ENCODE data around the gene GCNA.
A peak's percentile ranks its signal among the peaks of the same experiment; 100 is the strongest.

The GCNA gene

DNA sequence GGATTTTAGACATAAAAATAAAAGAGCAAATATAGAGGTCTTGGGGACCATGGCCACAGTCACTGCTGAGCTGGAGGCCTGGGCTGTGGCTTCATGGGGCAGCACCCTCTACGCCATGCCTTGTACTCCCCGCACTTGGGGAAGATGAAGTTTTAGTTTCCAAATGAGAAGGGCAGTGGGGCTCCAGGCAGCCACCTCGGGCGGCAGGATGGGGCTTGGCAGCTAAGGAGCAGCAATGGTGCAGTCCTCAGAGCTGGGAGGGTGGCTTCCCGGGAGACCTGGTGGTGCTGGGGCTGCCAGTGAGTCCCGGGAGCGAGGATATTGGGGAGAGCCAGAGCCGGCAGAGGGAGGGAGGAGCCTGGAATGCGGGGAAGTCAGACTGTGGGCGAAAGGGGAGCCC lies 37.7 kb downstream of the GCNA start:
- H3K9me3 ChIP-seq (ENCODE audit: control insufficient read depth, insufficient read depth, low read length), result no peaks in the 10 kb centered on the region
- H3K36me3 ChIP-seq (ENCODE audit: control insufficient read depth, insufficient read depth, low read length), result no peaks in the 10 kb centered on the region
- H3K4me1 ChIP-seq (ENCODE audit: control insufficient read depth, insufficient read depth, low read length), result no peaks in the 10 kb centered on the region
- no peak overlapping the region for H3K4me3 ChIP-seq (ENCODE audit: low read length)
- H3K27ac ChIP-seq (ENCODE audit: low read length), result no peak overlapping the region
- no peak for DNase-seq (ENCODE audit: low read depth, low spot score)
- WGBS (ENCODE audit: insufficient coverage, insufficient read length), result no CpG with 5 or more reads among the region's 10 CpGs
- H3K27me3 ChIP-seq (ENCODE audit: control insufficient read depth, insufficient read depth, low read length), result no peaks in the 10 kb centered on the region

DNA sequence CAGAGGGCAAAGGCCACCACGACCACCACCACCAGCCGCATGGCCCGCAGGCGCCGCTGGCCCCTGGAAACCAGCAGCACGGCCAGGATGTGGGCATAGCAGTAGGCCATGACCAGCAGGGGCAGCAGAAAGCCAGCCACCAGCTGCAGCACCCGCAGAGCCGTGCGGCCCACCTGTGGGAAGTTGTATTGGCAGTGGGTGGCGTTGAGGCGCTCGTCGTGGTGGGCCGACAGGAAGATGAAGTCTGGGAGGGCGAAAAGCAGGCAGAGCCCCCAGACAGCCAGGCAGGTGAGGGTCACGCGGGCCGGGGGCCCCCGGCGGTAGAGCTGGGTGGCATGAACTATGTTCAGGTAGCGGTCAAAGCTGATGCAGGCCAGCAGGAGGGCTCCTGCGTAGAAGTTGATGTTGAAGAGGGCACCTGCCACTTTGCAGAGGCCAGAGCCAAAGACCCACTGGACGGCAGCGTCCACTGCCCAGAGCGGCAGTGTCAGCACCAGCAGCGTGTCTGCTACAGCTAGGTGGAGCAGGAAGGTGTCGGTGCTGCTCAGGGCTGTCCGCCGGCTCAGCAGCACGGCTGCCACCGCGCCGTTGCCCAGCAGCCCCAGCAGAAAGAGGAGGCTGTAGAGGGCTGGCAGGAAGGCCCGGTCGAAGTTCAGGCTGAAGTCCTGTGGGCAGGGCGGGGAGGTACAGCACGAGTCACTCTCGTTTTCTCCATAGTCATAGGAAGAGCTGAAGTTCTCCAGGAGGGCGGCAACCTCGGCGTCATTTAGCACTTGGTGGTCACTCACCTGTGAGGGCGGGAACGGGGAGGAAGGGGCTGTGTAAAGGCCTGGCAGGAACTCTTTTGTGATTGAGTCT lies 38.7 kb downstream of the GCNA start:
- Histone ChIP-seq H3K4me3 (ENCODE audit: low read length) (no peak overlapping the region), H3K27ac (ENCODE audit: low read length) (no peak overlapping the region), H3K9me3 (ENCODE audit: control insufficient read depth, insufficient read depth, low read length) (no peaks in the 10 kb centered on the region), H3K4me1 (ENCODE audit: control insufficient read depth, insufficient read depth, low read length) (no peaks in the 10 kb centered on the region), H3K36me3 (ENCODE audit: control insufficient read depth, insufficient read depth, low read length) (no peaks in the 10 kb centered on the region), H3K27me3 (ENCODE audit: control insufficient read depth, insufficient read depth, low read length) (no peaks in the 10 kb centered on the region)
- no peak for DNase-seq (ENCODE audit: low read depth, low spot score)
- WGBS (ENCODE audit: insufficient coverage, insufficient read length), result no CpG with 5 or more reads among the region's 43 CpGs

DNA sequence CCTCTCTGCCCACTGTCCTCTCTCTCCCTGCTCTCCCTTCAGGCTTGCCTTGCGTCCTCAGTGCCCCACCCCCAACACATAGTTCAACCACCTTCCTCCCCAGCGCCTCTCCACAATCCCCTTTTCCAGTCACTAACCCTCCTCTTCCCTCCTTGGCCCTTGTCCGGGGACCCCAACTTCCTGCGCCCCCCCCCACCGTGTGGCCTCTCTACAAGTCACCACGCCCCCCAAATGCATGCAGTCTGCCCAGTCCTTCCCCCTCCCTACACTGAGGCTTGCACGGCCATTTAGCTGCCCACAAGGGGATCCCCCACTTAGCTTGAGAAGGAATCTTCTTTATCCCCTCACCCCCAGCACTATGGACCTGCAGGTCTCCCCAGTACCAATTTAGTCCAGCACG lies 39.5 kb downstream of the GCNA start:
- H3K27ac ChIP-seq (ENCODE audit: low read length), result no peak overlapping the region
- WGBS (ENCODE audit: insufficient coverage, insufficient read length), result no CpG with 5 or more reads among the region's 8 CpGs
- H3K9me3 ChIP-seq (ENCODE audit: control insufficient read depth, insufficient read depth, low read length), result no peaks in the 10 kb centered on the region
- no peaks in the 10 kb centered on the region for H3K4me1 ChIP-seq (ENCODE audit: control insufficient read depth, insufficient read depth, low read length)
- H3K27me3 ChIP-seq (ENCODE audit: control insufficient read depth, insufficient read depth, low read length), result no peaks in the 10 kb centered on the region
- H3K4me3 ChIP-seq (ENCODE audit: low read length), result no peak overlapping the region
- no peak for DNase-seq (ENCODE audit: low read depth, low spot score)
- no peaks in the 10 kb centered on the region for H3K36me3 ChIP-seq (ENCODE audit: control insufficient read depth, insufficient read depth, low read length)

DNA sequence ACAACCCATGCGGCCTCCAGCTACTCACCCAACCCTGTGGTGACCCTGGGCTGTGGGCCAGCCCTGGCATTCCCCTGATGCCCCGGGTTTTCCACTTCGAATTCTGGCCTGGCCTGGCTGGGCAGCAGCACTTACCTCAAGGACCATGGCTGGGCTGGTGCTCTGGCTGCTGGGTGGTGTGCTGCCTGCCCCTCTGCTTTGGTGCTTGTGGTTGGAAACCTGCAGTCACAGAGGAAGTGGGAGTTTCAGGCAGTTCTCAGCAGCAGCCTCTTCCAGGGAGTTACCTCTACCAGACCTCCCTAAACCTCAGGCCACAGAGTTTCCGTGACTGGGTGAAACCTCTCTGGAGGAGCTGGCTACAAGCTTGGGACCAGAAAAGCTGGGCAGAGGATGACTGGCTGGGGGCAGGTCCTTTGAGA lies 40.1 kb downstream of the GCNA start, which contains the start of gene CXCR3:
TSS of gene CXCR3 (minus strand) at position 209 of the 419 bp plus-strand sequence. CDS start at position 147, 62 bp downstream.
- no peak within 1 kb of the TSS for H3K27ac ChIP-seq (ENCODE audit: low read length)

DNA sequence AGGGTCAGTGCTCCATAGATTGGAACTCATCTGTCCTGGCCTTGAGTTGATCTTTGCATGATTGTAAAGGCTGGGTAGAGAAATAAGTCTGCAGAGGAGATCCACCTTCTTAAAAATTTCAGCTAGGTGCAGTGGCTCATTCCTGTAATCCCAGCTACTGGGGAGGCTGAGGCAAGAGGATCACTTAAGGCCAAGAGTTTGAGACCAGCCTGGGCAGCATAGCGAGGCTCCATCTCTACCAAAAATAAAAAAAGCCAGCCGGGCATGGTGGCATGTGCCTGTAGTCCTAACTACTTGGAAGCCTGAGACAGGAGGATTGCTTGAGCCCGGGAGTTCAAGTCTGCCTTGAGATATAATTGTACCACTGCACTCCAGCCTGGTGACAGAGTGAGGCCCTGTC lies 40.5 kb downstream of the GCNA start:
- no peaks in the 10 kb centered on the region for H3K9me3 ChIP-seq (ENCODE audit: control insufficient read depth, insufficient read depth, low read length)
- no peak overlapping the region for H3K4me3 ChIP-seq (ENCODE audit: low read length)
- H3K27ac ChIP-seq (ENCODE audit: low read length), result no peak overlapping the region
- no CpG with 5 or more reads among the region's 3 CpGs for WGBS (ENCODE audit: insufficient coverage, insufficient read length)
- H3K27me3 ChIP-seq (ENCODE audit: control insufficient read depth, insufficient read depth, low read length), result no peaks in the 10 kb centered on the region
- no peaks in the 10 kb centered on the region for H3K36me3 ChIP-seq (ENCODE audit: control insufficient read depth, insufficient read depth, low read length)
- DNase-seq (ENCODE audit: low read depth, low spot score), result no peak
- H3K4me1 ChIP-seq (ENCODE audit: control insufficient read depth, insufficient read depth, low read length), result no peaks in the 10 kb centered on the region

More for the DNA sequence above, 40.1 kb downstream of the GCNA start, which contains the start of gene CXCR3:
- Histone ChIP-seq H3K27me3 (ENCODE audit: control insufficient read depth, insufficient read depth, low read length) (no peaks in the 10 kb centered on the region), H3K4me1 (ENCODE audit: control insufficient read depth, insufficient read depth, low read length) (no peaks in the 10 kb centered on the region), H3K4me3 (ENCODE audit: low read length) (no peak within 1 kb of the TSS), H3K36me3 (ENCODE audit: control insufficient read depth, insufficient read depth, low read length) (no peaks in the 10 kb centered on the region), H3K9me3 (ENCODE audit: control insufficient read depth, insufficient read depth, low read length) (no peaks in the 10 kb centered on the region)
- no peak for DNase-seq (ENCODE audit: low read depth, low spot score)
- WGBS (ENCODE audit: insufficient coverage, insufficient read length), result no CpG with 5 or more reads among the region's 4 CpGs

DNA sequence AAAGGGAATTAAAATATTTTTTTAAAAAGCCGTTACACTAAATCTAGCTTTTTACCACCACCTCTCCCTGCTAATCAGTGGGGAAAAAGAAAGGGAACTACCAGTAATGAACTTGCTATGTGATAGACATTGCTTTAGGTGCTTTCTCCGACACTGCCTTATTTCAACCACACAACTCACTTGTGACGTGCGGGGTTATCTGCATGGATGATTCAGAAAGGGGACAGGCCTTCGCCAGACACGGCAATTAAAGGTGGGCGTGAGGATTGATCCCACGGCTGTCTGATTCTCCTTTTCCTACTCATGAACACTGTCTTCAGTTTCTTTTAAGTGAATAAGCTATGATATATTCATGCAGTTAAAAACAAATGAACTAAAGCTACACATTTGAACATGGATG lies 41.0 kb downstream of the GCNA start:
- Histone ChIP-seq H3K4me1 (ENCODE audit: control insufficient read depth, insufficient read depth, low read length) (no peaks in the 10 kb centered on the region), H3K9me3 (ENCODE audit: control insufficient read depth, insufficient read depth, low read length) (no peaks in the 10 kb centered on the region), H3K27me3 (ENCODE audit: control insufficient read depth, insufficient read depth, low read length) (no peaks in the 10 kb centered on the region), H3K27ac (ENCODE audit: low read length) (no peak overlapping the region), H3K36me3 (ENCODE audit: control insufficient read depth, insufficient read depth, low read length) (no peaks in the 10 kb centered on the region), H3K4me3 (ENCODE audit: low read length) (no peak overlapping the region)
- DNase-seq (ENCODE audit: low read depth, low spot score), result no peak
- no CpG with 5 or more reads among the region's 8 CpGs for WGBS (ENCODE audit: insufficient coverage, insufficient read length)

DNA sequence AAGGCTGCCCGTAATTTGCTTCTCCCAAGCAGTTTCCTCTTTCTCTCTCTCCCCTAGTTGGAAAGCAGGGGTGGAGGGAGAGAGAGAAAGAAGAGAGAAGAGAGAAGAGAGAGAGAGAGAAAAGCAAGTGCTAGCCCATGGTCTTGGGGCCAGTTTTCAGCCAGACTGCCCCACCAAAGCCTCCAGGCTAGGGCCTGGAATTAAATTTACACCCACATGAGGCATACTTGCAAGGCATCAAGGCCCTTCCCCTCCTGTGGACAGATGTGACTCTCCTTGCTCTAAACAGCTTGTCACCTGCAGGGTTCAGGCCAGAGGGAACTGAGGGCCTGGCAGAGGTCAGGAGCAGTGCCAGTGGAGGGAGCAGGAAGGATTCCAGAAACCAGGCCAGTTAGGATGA lies 41.7 kb downstream of the GCNA start:
- H3K4me3 ChIP-seq (ENCODE audit: low read length), result no peak overlapping the region

DNA sequence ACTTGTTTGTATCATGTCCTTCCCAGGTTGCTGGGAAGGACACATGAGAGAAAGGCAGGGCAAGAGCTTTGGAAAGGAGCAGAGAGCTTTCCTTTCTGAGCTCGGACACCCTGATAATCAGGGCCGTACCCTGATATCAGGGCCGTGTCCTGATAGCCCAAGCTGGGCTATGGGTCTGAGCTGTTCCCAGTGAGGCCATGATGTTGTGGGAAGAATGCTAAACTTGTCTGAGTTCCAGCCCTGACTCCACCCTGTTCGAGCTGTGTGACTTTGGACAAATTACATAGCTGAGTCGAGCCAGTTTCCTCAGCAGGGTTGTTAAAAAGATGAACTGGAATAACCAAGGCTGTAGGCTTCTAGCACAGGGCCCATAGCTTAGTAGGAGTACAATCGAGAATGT lies 43.4 kb downstream of the GCNA start:
- H3K4me3 ChIP-seq (ENCODE audit: low read length), result no peak overlapping the region
- no peaks in the 10 kb centered on the region for H3K9me3 ChIP-seq (ENCODE audit: control insufficient read depth, insufficient read depth, low read length)
- H3K4me1 ChIP-seq (ENCODE audit: control insufficient read depth, insufficient read depth, low read length), result no peaks in the 10 kb centered on the region
- DNase-seq (ENCODE audit: low read depth, low spot score), result no peak
- H3K36me3 ChIP-seq (ENCODE audit: control insufficient read depth, insufficient read depth, low read length), result no peaks in the 10 kb centered on the region
- no peaks in the 10 kb centered on the region for H3K27me3 ChIP-seq (ENCODE audit: control insufficient read depth, insufficient read depth, low read length)
- no CpG with 5 or more reads among the region's 6 CpGs for WGBS (ENCODE audit: insufficient coverage, insufficient read length)
- no peak overlapping the region for H3K27ac ChIP-seq (ENCODE audit: low read length)

More for the DNA sequence above, 41.7 kb downstream of the GCNA start:
- DNase-seq (ENCODE audit: low read depth, low spot score), result no peak
- WGBS (ENCODE audit: insufficient coverage, insufficient read length), result no CpG with 5 or more reads among the region's 1 CpG
- Histone ChIP-seq H3K36me3 (ENCODE audit: control insufficient read depth, insufficient read depth, low read length) (no peaks in the 10 kb centered on the region), H3K27me3 (ENCODE audit: control insufficient read depth, insufficient read depth, low read length) (no peaks in the 10 kb centered on the region), H3K9me3 (ENCODE audit: control insufficient read depth, insufficient read depth, low read length) (no peaks in the 10 kb centered on the region), H3K4me1 (ENCODE audit: control insufficient read depth, insufficient read depth, low read length) (no peaks in the 10 kb centered on the region), H3K27ac (ENCODE audit: low read length) (no peak overlapping the region)

DNA sequence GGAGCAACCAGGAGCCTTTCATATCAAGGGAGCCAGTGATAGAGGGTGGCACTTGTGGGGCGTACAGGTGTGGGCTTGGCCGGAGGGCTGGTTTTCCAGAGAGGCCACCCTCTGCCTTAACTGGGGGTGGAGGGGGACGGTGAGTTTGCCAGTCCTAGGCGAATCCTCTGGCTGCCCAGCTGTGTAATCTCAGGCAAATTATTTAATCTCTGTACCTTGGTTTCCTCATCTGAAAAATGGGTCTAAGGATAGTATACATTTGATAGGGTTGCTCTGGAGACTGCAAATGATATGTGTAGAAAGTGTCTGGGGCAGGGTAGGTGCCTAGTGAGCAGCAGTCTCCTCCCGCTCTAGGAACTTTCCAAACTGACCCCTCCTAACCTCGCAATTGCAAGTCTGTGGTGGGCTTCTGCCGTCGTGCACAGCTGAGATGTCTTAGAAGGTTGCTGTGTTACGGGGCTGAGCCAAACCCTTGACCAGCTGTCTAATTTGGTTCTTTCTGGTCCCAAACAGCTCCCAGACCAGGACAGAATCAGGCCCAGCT lies 43.9 kb downstream of the GCNA start:
- no peaks in the 10 kb centered on the region for H3K36me3 ChIP-seq (ENCODE audit: control insufficient read depth, insufficient read depth, low read length)
- H3K4me1 ChIP-seq (ENCODE audit: control insufficient read depth, insufficient read depth, low read length), result no peaks in the 10 kb centered on the region
- DNase-seq (ENCODE audit: low read depth, low spot score), result no peak
- no peaks in the 10 kb centered on the region for H3K9me3 ChIP-seq (ENCODE audit: control insufficient read depth, insufficient read depth, low read length)
- no peaks in the 10 kb centered on the region for H3K27me3 ChIP-seq (ENCODE audit: control insufficient read depth, insufficient read depth, low read length)
- no CpG with 5 or more reads among the region's 9 CpGs for WGBS (ENCODE audit: insufficient coverage, insufficient read length)
- H3K27ac ChIP-seq (ENCODE audit: low read length), result no peak overlapping the region
- H3K4me3 ChIP-seq (ENCODE audit: low read length), result no peak overlapping the region

DNA sequence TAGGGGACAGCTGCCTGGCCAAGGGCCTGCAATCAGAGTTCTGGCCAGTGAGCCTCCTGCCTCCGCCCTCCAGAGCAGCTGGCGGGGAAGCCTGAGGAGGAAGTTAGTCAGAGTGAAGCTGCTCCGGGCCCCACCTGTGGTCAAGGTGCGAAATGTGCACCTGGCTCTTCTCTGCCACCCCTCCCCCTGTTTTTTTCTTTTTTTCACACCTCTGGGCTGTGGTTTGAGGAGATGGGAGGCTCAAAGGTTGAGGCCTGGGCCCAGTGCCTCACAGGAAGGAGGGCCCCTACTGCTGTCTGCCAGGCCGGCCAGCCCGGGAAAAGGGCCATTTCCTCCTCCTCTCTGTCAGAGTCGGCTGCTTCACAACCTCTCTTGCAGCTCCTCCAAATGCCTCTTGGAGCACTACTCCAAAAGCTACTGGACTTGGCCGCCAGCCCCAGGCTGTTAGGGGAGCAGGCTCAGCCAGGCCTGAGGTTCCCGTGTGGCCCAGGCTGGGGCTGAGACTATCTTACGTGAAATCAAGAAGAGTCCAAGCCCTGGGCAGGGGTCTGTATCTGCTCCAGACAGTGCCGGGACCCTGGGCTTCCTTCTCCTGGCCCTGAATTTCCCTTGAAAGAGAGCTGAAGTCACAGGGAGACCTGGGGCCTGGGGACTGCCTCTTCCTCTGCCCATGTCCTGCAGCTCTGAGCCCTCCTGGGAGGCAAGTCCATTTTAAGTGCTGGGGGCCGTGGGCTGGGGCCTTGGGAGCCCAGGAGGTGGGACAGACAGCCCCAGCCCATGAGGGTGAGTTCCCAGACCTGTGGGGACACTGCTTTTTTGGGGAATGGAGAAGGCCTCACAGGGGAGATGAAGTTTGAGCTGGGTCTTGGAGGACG lies 44.6 kb downstream of the GCNA start:
- H3K27me3 ChIP-seq (ENCODE audit: control insufficient read depth, insufficient read depth, low read length), result no peaks in the 10 kb centered on the region
- no CpG with 5 or more reads among the region's 13 CpGs for WGBS (ENCODE audit: insufficient coverage, insufficient read length)
- H3K36me3 ChIP-seq (ENCODE audit: control insufficient read depth, insufficient read depth, low read length), result no peaks in the 10 kb centered on the region
- no peak overlapping the region for H3K27ac ChIP-seq (ENCODE audit: low read length)
- no peaks in the 10 kb centered on the region for H3K9me3 ChIP-seq (ENCODE audit: control insufficient read depth, insufficient read depth, low read length)
- peak; percentile 13 for DNase-seq (ENCODE audit: low read depth, low spot score)
- no peaks in the 10 kb centered on the region for H3K4me1 ChIP-seq (ENCODE audit: control insufficient read depth, insufficient read depth, low read length)
- no peak overlapping the region for H3K4me3 ChIP-seq (ENCODE audit: low read length)
